ENCODE data around the gene PCGF3.

DNA sequence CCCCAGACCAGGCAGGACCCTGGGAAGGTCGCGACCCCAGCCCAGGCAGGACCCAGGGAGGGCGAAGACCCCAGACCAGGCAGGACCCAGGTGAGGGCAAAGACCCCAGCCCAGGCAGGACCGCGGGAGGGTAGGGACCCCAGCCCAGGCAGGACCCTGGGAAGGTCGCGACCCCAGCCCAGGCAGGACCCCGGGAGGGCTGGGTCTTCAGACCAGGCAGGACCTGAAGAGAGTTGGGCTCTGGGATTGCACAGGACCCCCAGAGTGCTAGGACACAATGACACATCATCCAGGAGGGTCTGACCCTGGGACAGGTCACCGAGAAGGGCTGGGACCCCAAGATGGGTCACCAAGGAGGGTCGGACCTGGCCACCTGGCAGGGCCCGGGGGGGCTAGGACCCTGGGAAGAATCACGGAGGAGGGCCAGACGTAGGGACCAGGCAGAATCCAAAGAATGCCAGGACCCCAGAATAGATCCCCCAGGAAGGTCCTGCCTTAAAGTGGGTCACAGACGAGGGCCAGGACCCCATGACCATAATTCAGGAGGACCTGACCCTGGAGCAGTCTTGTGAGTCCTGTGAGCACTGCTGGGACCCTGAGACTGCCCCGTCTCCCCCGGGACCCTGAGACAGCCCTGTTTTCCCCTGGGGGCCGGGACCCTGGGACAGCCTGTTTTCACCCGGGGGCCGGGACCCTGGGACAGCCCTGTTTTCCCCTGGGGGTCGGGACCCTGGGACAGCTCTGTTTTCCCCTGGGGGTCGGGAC is 1.4 kb downstream of the PCGF3 start:
- TF ChIP-seq, protein P1, sequence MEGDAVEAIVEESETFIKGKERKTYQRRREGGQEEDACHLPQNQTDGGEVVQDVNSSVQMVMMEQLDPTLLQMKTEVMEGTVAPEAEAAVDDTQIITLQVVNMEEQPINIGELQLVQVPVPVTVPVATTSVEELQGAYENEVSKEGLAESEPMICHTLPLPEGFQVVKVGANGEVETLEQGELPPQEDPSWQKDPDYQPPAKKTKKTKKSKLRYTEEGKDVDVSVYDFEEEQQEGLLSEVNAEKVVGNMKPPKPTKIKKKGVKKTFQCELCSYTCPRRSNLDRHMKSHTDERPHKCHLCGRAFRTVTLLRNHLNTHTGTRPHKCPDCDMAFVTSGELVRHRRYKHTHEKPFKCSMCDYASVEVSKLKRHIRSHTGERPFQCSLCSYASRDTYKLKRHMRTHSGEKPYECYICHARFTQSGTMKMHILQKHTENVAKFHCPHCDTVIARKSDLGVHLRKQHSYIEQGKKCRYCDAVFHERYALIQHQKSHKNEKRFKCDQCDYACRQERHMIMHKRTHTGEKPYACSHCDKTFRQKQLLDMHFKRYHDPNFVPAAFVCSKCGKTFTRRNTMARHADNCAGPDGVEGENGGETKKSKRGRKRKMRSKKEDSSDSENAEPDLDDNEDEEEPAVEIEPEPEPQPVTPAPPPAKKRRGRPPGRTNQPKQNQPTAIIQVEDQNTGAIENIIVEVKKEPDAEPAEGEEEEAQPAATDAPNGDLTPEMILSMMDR (tag by site-specific recombination; IDR thresholded peaks at IDR 0.05) = no peak
- no peak for TF ChIP-seq ZNF544 (tag by site-specific recombination; IDR thresholded peaks at IDR 0.05)
- no peak for TF ChIP-seq ZBTB1 (tag by site-specific recombination; IDR thresholded peaks at IDR 0.05)
